ENCODE measurements around the gene BTBD7. TPM values are rescaled to one million over a fixed set of nuclear protein-coding genes. Genes with fewer than 3 reads are reported as not detected.

The BTBD7 gene
- total RNA-seq, 1 donor from 2014 or later, result 30.5 TPM

Other genes starting within 250 kb of the BTBD7 start
- 7.6 TPM for gene ITPK1, start 217.1 kb downstream of the BTBD7 start, total RNA-seq
- gene MOAP1, start 148.1 kb downstream of the BTBD7 start, total RNA-seq, result 17.8 TPM
- 8.2 TPM for gene LYSET, start 147.7 kb downstream of the BTBD7 start, total RNA-seq
- 8.2 TPM for gene GON7, start 126.0 kb downstream of the BTBD7 start, total RNA-seq
- 33.8 TPM for gene UBR7, start 125.8 kb downstream of the BTBD7 start, total RNA-seq
- not detected for gene COX8C, start 14.1 kb upstream of the BTBD7 start, total RNA-seq
- 0.39 TPM for gene UNC79, start 97.9 kb upstream of the BTBD7 start, total RNA-seq

Data from skin of body (tissue), 1 donor.